Measurements from ENCODE around the gene KDM4B. TPM values are rescaled to one million over a fixed set of nuclear protein-coding genes. Genes with fewer than 3 reads are reported as not detected.

KDM4B gene
- total and polyA plus RNA-seq, 10 of the 15 experiments (the other 5 are each of a cell fraction or from before 2014, with no cell fraction given) = 0.47 to 49.6 (median 16.2) TPM

DNA sequence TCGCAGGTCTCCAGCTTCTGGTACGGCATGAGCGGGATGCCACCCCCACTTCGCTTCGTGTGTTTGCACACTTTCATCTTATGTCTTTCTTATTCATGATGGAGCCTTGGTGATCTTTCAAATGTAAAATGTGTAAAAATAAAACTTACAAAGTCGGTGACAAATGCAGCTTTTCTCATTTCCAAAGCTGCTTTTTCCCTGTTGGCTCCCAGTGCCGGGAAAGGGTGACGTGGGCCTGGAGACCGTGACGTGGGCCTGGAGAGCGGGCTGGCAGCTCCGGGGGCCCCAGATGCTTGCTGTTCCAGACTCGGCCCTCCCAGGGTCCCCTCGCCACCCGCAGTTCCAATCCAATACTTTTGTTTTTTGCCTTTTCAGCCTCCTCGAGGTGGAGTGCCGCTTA is 101.4 kb downstream of the KDM4B start (continued):
- no peak for TF ChIP-seq USF1 (IDR thresholded peaks at IDR 0.05; ENCODE audit: borderline replicate concordance, extremely low read length, insufficient read depth, low read depth, low read length)
- no peak for TF ChIP-seq NFYA (IDR thresholded peaks at IDR 0.05; ENCODE audit: borderline replicate concordance, low read depth, low read length)
- no peak for TF ChIP-seq PAX8 (IDR thresholded peaks at IDR 0.05)
- no peak for TF ChIP-seq SMAD1 (IDR thresholded peaks at IDR 0.05; ENCODE audit: low read depth, partially characterized antibody)
- no peak for TF ChIP-seq SREBF2 (IDR thresholded peaks at IDR 0.05; ENCODE audit: low read length)
- no peak for TF ChIP-seq TAF1 (IDR thresholded peaks at IDR 0.05; ENCODE audit: borderline replicate concordance, low read depth, low read length)
- TF ChIP-seq NFXL1 (IDR thresholded peaks at IDR 0.05; ENCODE audit: borderline replicate concordance) = no peak

GRCh38 chr19:5070930-5071329 is 102.0 kb downstream of the KDM4B start:
- Histone ChIP-seq H2AFZ (ENCODE audit: control insufficient read depth, low read depth, low read length) (no peak overlapping the region), H3K9ac (ENCODE audit: control insufficient read depth, insufficient read depth, low read length) (no peak overlapping the region), H3K9me3 (replicated peaks; ENCODE audit: control insufficient read depth, insufficient read depth, low read length) (no peaks in the 10 kb centered on the region), H3K4me2 (ENCODE audit: control insufficient read depth, insufficient read depth) (no peak overlapping the region), H4K20me1 (ENCODE audit: control insufficient read depth, insufficient read depth) (no peaks in the 10 kb centered on the region; the same call in 1 of the 2 replicates), H3K27ac (ENCODE audit: control insufficient read depth, insufficient read depth) (no peak overlapping the region), H3K27me3 (replicated peaks in 1 of 2; ENCODE audit: control insufficient read depth in 2 of 2, insufficient read depth in 2 of 2, low read length in 1 of 2) (no peaks in the 10 kb centered on the region), H3K36me3 (ENCODE audit: control insufficient read depth in 2 of 2, insufficient read depth in 2 of 2, low read length in 1 of 2) (peaks cover 0 to 4% of the 10 kb centered on the region in 2 experiments; a peak in 3 of 4 replicates), H3K79me2 (ENCODE audit: control insufficient read depth, insufficient read depth, low read length) (no peaks in the 10 kb centered on the region), H3K4me3 (no peak overlapping the region), H3K4me1 (ENCODE audit: control insufficient read depth, insufficient read depth, low read length) (no peaks in the 10 kb centered on the region)
- ChIA-PET CTCF (no interaction called here), RAD21 (ENCODE audit: unreplicated experiment) (no interaction called here), POLR2A (no interaction called here), SMC1A (ENCODE audit: uncharacterized antibody, unreplicated experiment) (no interaction called here)
- intact Hi-C loops (cut with micrococcal nuclease; ENCODE audit: unreplicated experiment) (no loop called here), in situ Hi-C loops (cut with MboI) (no loop called here)
- DNase-seq (ENCODE audit: low read depth, low spot score) (no peak), FAIRE-seq (no peak), ATAC-seq (no peak)
- BruUV-seq (replicated peaks) = no TSS peak
- WGBS (ENCODE audit: insufficient coverage, insufficient replicate concordance, low lambda C conversion rate, missing lambda C conversion rate) = 80% methylated on average over 17 of the region's 19 CpGs
- TF ChIP-seq PAX8 (IDR thresholded peaks at IDR 0.05) (no peak), JUND (IDR thresholded peaks at IDR 0.05; ENCODE audit: low read depth, low read length) (no peak), TAF1 (IDR thresholded peaks at IDR 0.05; ENCODE audit: borderline replicate concordance, low read depth, low read length) (no peak), HDAC2 (IDR thresholded peaks at IDR 0.05) (no peak)
- TF ChIP-seq, protein P1, sequence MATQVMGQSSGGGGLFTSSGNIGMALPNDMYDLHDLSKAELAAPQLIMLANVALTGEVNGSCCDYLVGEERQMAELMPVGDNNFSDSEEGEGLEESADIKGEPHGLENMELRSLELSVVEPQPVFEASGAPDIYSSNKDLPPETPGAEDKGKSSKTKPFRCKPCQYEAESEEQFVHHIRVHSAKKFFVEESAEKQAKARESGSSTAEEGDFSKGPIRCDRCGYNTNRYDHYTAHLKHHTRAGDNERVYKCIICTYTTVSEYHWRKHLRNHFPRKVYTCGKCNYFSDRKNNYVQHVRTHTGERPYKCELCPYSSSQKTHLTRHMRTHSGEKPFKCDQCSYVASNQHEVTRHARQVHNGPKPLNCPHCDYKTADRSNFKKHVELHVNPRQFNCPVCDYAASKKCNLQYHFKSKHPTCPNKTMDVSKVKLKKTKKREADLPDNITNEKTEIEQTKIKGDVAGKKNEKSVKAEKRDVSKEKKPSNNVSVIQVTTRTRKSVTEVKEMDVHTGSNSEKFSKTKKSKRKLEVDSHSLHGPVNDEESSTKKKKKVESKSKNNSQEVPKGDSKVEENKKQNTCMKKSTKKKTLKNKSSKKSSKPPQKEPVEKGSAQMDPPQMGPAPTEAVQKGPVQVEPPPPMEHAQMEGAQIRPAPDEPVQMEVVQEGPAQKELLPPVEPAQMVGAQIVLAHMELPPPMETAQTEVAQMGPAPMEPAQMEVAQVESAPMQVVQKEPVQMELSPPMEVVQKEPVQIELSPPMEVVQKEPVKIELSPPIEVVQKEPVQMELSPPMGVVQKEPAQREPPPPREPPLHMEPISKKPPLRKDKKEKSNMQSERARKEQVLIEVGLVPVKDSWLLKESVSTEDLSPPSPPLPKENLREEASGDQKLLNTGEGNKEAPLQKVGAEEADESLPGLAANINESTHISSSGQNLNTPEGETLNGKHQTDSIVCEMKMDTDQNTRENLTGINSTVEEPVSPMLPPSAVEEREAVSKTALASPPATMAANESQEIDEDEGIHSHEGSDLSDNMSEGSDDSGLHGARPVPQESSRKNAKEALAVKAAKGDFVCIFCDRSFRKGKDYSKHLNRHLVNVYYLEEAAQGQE (IDR thresholded peaks at IDR 0.05; ENCODE audit: low read depth, low read length) = no peak

Data from GM12878 (cell line).